Brain pericyte (primary cell): Measurements from ENCODE around the gene ZNF26.

ENCODE experiments used
- DNase-seq: peaks from one replicate; pipeline ENCODE4 v3.0.0-alpha.2; 2012; ENCODE audit warnings: low read depth, low spot score

Gene ZNF26

GRCh38 chr12:133061954-133062353, 75.8 kb downstream of the ZNF26 start:
- DNase-seq = no peak

GRCh38 chr12:133063556-133063955, 77.4 kb downstream of the ZNF26 start:
- no peak for DNase-seq

- DNase-seq = no peak
These were observed 87.7 kb downstream of the ZNF26 start for GRCh38 chr12:133073836-133074235.
